PC-9 (cell line): ENCODE data around the gene RCOR3. TPM values are rescaled to one million over a fixed set of nuclear protein-coding genes. Genes with fewer than 3 reads are reported as not detected.
"Not testable (repeated sequence)": the region's sequence is repeated elsewhere in the genome, so short reads cannot be mapped to it uniquely, and the experiment has no call there.

Experiments
- BruUV-seq: library from RNA; stranded (reverse); fragments of 400-500 nt; replicated peaks from 2 replicates; lab custom pipeline; 2021; lab: Mats Ljungman, UMichigan
- CTCF ChIA-PET: fragments of 300-600 bp; sonication (Branson Sonifier 250); formaldehyde crosslinking; loops from one replicate; lab custom pipeline; 2022; ENCODE audit warnings: antibody characterized with exemption; lab: Charles Lee
- POLR2A ChIA-PET: fragments of 300-600 bp; sonication (Branson Sonifier 250); formaldehyde crosslinking; loops from one replicate; lab custom pipeline; 2022; ENCODE audit warnings: antibody characterized with exemption; ENCODE audit not compliant: unreplicated experiment; lab: Charles Lee
- DNase-seq, 2 experiments: peaks; one replicate each; pipeline versions ENCODE4 v3.0.0 to v3.0.0-alpha.2; 2015 to 2022; ENCODE audit warnings: mixed read lengths in 1 of 2
- H2AFZ ChIP-seq: fragments of 200-600 bp; sonication (generic); 2 replicates; pipeline ENCODE4 v1.8.1; 2017; ENCODE audit warnings: antibody characterized with exemption
- H3F3A ChIP-seq: fragments of 200-600 bp; sonication (generic); 2 replicates; pipeline ENCODE4 v1.8.1; 2017; ENCODE audit warnings: antibody characterized with exemption, mild to moderate bottlenecking, low read depth; ENCODE audit not compliant: insufficient read depth
- H3K27ac ChIP-seq: fragments of 200-600 bp; sonication (generic); 2 replicates; pipeline ENCODE4 v1.6.1; 2016; ENCODE audit warnings: mixed run types
- H3K27me3 ChIP-seq: fragments of 200-600 bp; sonication (generic); 2 replicates; pipeline ENCODE4 v1.6.1; 2016; ENCODE audit warnings: low read depth, mixed run types; ENCODE audit not compliant: insufficient read depth
- H3K36me3 ChIP-seq: fragments of 200-600 bp; sonication (generic); 2 replicates; pipeline ENCODE4 v1.6.1; 2016; ENCODE audit warnings: low read depth, mixed run types
- H3K4me1 ChIP-seq: fragments of 200-600 bp; sonication (generic); replicated peaks from 2 replicates; pipeline ENCODE4 v1.6.1; 2016; ENCODE audit warnings: mixed run types; ENCODE audit not compliant: insufficient read depth
- H3K4me2 ChIP-seq: fragments of 200-600 bp; sonication (generic); 2 replicates; pipeline ENCODE4 v1.6.1; 2017; ENCODE audit warnings: mixed run types
- H3K4me3 ChIP-seq: fragments of 200-600 bp; sonication (generic); 2 replicates; pipeline ENCODE4 v1.6.1; 2016; ENCODE audit warnings: mixed run types
- H3K79me2 ChIP-seq: fragments of 200-600 bp; sonication (generic); 2 replicates; pipeline ENCODE4 v1.6.1; 2017; ENCODE audit warnings: low read depth, mixed run types
- H3K9me2 ChIP-seq: fragments of 200-600 bp; sonication (generic); 2 replicates; pipeline ENCODE4 v1.8.1; 2017; ENCODE audit warnings: mild to moderate bottlenecking; ENCODE audit not compliant: insufficient read depth
- H3K9me3 ChIP-seq: fragments of 200-600 bp; sonication (generic); 2 replicates; pipeline ENCODE4 v1.8.1; 2016; ENCODE audit warnings: low read depth; ENCODE audit not compliant: insufficient read depth
- H4K20me1 ChIP-seq: fragments of 200-600 bp; sonication (generic); 2 replicates; pipeline ENCODE4 v1.8.1; 2017; ENCODE audit not compliant: insufficient read depth
- EZH2 ChIP-seq: fragments of 200-600 bp; sonication (generic); IDR thresholded peaks from 2 replicates; pipeline ENCODE4 v1.8.0; 2017; ENCODE audit warnings: antibody characterized with exemption, low read depth
- intact Hi-C: fragments of 100-400 bp; cut with micrococcal nuclease; formaldehyde crosslinking; loops from one replicate; pipeline ENCODE4 v1.10.0; 2022; ENCODE audit not compliant: unreplicated experiment
- total RNA-seq: library from RNA; stranded (reverse); gene quantifications from 2 replicates; pipeline ENCODE4 v1.2.3, GENCODE V29; 2021
- TF ChIP-seq, protein P1 (sequence below): fragments of 200-600 bp; sonication (generic); conservative IDR thresholded peaks from 2 replicates; pipeline ENCODE4 v1.6.1; 2017; ENCODE audit warnings: mixed run types, antibody characterized with exemption, mild to moderate bottlenecking, moderate library complexity

Gene RCOR3
- total RNA-seq, 1 experiment from 2014 or later, result 48.7 TPM

DNA sequence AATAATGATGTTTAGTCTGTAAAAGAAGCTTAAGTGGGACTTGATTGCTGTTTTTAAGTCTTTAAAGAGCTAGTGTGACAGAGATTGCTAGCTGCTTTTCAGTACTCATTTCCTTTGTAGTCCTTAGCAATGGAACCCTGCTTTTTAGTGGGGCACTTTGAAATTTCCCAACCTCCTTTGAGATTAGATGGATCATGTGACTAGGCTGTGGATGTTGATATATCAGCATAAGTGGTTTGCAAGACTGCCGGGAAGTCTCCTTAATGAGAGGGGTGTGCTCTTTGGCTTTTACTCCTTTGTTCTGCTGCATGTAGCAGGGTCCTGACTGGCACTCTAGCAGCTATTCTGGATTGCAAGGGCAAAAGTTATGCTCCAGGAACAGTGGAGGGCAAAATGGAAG lies 11.2 kb upstream of the RCOR3 start:
- H3K27me3 ChIP-seq, result no peaks in the 10 kb centered on the region
- no peak for DNase-seq
- ChIA-PET POLR2A (no interaction called here), CTCF (interaction anchor here (0.7 kb wide), 1 partner anchor 132 kb away, joined by 5 read pairs; no protein-coding TSS in a partner anchor)
- no peaks in the 10 kb centered on the region for H3K9me2 ChIP-seq
- H3F3A ChIP-seq, result no peaks in the 10 kb centered on the region
- no peaks in the 10 kb centered on the region for H3K36me3 ChIP-seq
- no TSS peak for BruUV-seq
- no peak for TF ChIP-seq EZH2
- TF ChIP-seq, protein P1, sequence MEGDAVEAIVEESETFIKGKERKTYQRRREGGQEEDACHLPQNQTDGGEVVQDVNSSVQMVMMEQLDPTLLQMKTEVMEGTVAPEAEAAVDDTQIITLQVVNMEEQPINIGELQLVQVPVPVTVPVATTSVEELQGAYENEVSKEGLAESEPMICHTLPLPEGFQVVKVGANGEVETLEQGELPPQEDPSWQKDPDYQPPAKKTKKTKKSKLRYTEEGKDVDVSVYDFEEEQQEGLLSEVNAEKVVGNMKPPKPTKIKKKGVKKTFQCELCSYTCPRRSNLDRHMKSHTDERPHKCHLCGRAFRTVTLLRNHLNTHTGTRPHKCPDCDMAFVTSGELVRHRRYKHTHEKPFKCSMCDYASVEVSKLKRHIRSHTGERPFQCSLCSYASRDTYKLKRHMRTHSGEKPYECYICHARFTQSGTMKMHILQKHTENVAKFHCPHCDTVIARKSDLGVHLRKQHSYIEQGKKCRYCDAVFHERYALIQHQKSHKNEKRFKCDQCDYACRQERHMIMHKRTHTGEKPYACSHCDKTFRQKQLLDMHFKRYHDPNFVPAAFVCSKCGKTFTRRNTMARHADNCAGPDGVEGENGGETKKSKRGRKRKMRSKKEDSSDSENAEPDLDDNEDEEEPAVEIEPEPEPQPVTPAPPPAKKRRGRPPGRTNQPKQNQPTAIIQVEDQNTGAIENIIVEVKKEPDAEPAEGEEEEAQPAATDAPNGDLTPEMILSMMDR, result no peak
- H3K4me2 ChIP-seq, result no peak overlapping the region
- H3K27ac ChIP-seq, result no peak overlapping the region
- no peaks in the 10 kb centered on the region for H3K79me2 ChIP-seq
- H3K9me3 ChIP-seq, result no peaks in the 10 kb centered on the region
- H3K4me1 ChIP-seq, result no peaks in the 10 kb centered on the region
- intact Hi-C loops, result no loop called here
- H4K20me1 ChIP-seq, result no peaks in the 10 kb centered on the region
- H2AFZ ChIP-seq, result no peak overlapping the region
- no peak overlapping the region for H3K4me3 ChIP-seq

DNA sequence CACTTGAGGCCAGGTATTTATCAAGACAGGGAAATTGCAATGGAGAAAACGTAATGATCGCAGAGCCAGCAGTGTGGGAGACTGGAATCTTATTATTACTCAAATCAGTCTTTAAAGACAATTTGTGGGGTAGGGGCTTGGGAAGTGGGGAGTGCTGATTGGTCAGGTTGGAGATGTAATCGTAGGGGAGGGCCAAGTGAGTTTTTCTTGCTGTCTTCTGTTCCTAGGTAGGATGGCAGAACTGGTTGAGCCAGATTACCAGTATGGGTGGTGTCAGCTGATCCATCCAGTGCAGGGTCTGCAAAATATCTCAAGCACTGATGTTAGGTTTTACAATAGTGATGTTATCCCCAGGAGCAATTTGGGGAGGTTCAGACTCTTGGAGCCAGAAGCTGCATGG lies 9.6 kb upstream of the RCOR3 start:
- CTCF ChIA-PET, result interaction anchor here (0.6 kb wide), 2 partner anchors 134 to 939 kb away, joined by 3 to 26 read pairs; no protein-coding TSS in a partner anchor
- intact Hi-C loops, POLR2A ChIA-PET: not testable (repeated sequence)

DNA sequence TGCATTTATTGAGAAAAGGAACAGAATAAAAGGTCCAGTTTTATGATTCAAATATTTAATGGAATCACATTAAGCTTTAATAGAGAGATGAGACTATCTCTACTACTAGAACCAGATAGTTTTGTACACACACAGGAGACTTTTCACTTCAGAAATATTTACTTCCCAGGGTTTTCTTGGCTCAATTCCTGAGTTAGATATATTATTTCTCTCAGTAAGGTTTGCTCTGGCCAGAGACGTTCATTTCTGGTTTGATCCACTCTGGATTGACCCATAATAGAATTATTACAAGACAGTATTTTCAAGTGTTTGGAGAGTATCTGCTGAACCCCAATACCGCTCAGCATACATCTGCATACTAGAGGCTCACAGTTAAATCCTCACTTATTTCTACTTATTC lies 1.3 kb upstream of the RCOR3 start:
- ChIA-PET CTCF (interaction anchor here (0.6 to 0.7 kb wide), 2 partner anchors 109 to 122 kb away, joined by 3 read pairs; no protein-coding TSS in a partner anchor), POLR2A (interaction anchor here (0.6 kb wide), 1 partner anchor 1926 kb away, joined by 3 read pairs; no protein-coding TSS in a partner anchor)
- H2AFZ ChIP-seq, result peak overlapping the region; percentile 99
- intact Hi-C loops, result loop anchor here (2.0 to 5.0 kb wide), 3 partner anchors 123 to 661 kb away; partner anchors contain the start of gene KCNH1
- no peaks in the 10 kb centered on the region for H3K27me3 ChIP-seq
- DNase-seq, result no peak
- peak overlapping the region; percentile 79 for H3K27ac ChIP-seq
- H3K79me2 ChIP-seq, result peaks cover 17% of the 10 kb centered on the region
- no peaks in the 10 kb centered on the region for H3K9me2 ChIP-seq
- no TSS peak for BruUV-seq
- H3K4me2 ChIP-seq, result peak overlapping the region; percentile 94
- H3K4me1 ChIP-seq, result peaks cover 20% of the 10 kb centered on the region
- no peaks in the 10 kb centered on the region for H3K9me3 ChIP-seq
- H4K20me1 ChIP-seq, result no peaks in the 10 kb centered on the region; the same call in 1 of the 2 replicates
- H3K4me3 ChIP-seq, result peak overlapping the region; percentile 58
- TF ChIP-seq, protein P1, result no peak
- no peak for TF ChIP-seq EZH2
- H3K36me3 ChIP-seq, result no peaks in the 10 kb centered on the region
- peaks cover 25% of the 10 kb centered on the region; the same call in 1 of the 2 replicates for H3F3A ChIP-seq

More for the DNA sequence above, 9.6 kb upstream of the RCOR3 start:
- not testable (repeated sequence) for H2AFZ ChIP-seq, H3K79me2 ChIP-seq, H3K4me2 ChIP-seq, H3K4me1 ChIP-seq, H3K27ac ChIP-seq, H4K20me1 ChIP-seq, H3K9me3 ChIP-seq, H3K27me3 ChIP-seq, H3K9me2 ChIP-seq, BruUV-seq, DNase-seq, H3F3A ChIP-seq, H3K4me3 ChIP-seq, H3K36me3 ChIP-seq
